Esophagus (tissue), 2 donors: ENCODE results near the gene CTAG1A. TPM values are rescaled to one million over a fixed set of nuclear protein-coding genes. Genes with fewer than 3 reads are reported as not detected.
A peak's percentile ranks its signal among the peaks of the same experiment; 100 is the strongest.
"Not testable (repeated sequence)": the region's sequence is repeated elsewhere in the genome, so short reads cannot be mapped to it uniquely, and the experiment has no call there.

ENCODE experiments used
- H3K27ac ChIP-seq, 2 donors: one replicate each; pipeline ENCODE4 v1.5.1; 2013; ENCODE audit warnings: low read depth in 2 of 2, mild to moderate bottlenecking in 2 of 2, inconsistent platforms in 1 of 2, low read length in 1 of 2, moderate library complexity in 1 of 2
- H3K27me3 ChIP-seq, 2 donors: one replicate each; pipeline ENCODE4 v1.6.1; 2013; ENCODE audit warnings: low read length in 2 of 2, control low read depth in 1 of 2, mild to moderate bottlenecking in 1 of 2; ENCODE audit not compliant: insufficient read depth in 2 of 2, control insufficient read depth in 1 of 2
- H3K36me3 ChIP-seq, 2 donors: one replicate each; pipeline ENCODE4 v1.6.1; 2013; ENCODE audit warnings: low read length in 1 of 2; ENCODE audit not compliant: control insufficient read depth in 2 of 2, insufficient read depth in 2 of 2
- H3K4me1 ChIP-seq, 2 donors: one replicate each; pipeline ENCODE4 v1.6.1; 2013; ENCODE audit warnings: low read length in 1 of 2; ENCODE audit not compliant: control insufficient read depth in 2 of 2, insufficient read depth in 2 of 2
- H3K4me3 ChIP-seq, 2 donors: one replicate each; pipeline ENCODE4 v1.5.1; 2013; ENCODE audit warnings: low read length in 2 of 2, mild to moderate bottlenecking in 2 of 2, low read depth in 1 of 2, moderate library complexity in 1 of 2
- H3K9me3 ChIP-seq, 2 donors: one replicate each; pipeline ENCODE4 v1.6.1; 2013; ENCODE audit warnings: mild to moderate bottlenecking in 2 of 2, low read depth in 1 of 2, low read length in 1 of 2, moderate library complexity in 1 of 2; ENCODE audit not compliant: control insufficient read depth in 2 of 2, insufficient read depth in 1 of 2
- WGBS, 2 donors: extraction: QIAGEN DNeasy Blood & Tissue Kit; methylation state at CpG; one replicate each; pipeline ENCODE4 v1.1.7; 2013; 5-methylcytosine and 5-hydroxymethylcytosine counted together
- polyA plus RNA-seq, 2 donors: library from polyadenylated mRNA; stranded (reverse); fragments of 200-250 nt; gene quantifications; one replicate each; pipeline ENCODE4 v1.2.3, GENCODE V29; 2013
- donor health status: healthy with polysubstance abuse.
- donor health status: Bipolar disorder and iron deficiency.

CTAG1A gene
- polyA plus RNA-seq, 2 donors, result not detected

GRCh38 chrX:154546354-154547244 is 38.3 kb upstream of the CTAG1A start, which contains the start of gene G6PD:
Gene G6PD (minus strand): TSS chrX:154546846. CDS start chrX:154546155, 691 bp downstream.
- H3K9me3 ChIP-seq, result peaks cover 0 to 4% of the 10 kb centered on the region in 2 donors
- H3K4me1 ChIP-seq, result peaks cover 0 to 12% of the 10 kb centered on the region in 2 donors
- 0 to 21% methylated on average over 62 to 92 of the region's 92 CpGs for WGBS, 2 donors
- no peaks in the 10 kb centered on the region for H3K27me3 ChIP-seq
- H3K27ac ChIP-seq, result peak within 1 kb of the TSS; percentile 95 to 97
- peak within 1 kb of the TSS; percentile 49 to 68 for H3K4me3 ChIP-seq
- no peaks in the 10 kb centered on the region for H3K36me3 ChIP-seq

GRCh38 chrX:154547245-154548027 is 37.5 kb upstream of the CTAG1A start, which contains the start of gene IKBKG:
Gene IKBKG (plus strand): TSS chrX:154547620. CDS start chrX:154552003, 4,383 bp downstream.
- Histone ChIP-seq H3K36me3 (peaks cover 0 to 4% of the 10 kb centered on the region in 2 donors), H3K4me1 (peaks cover 0 to 7% of the 10 kb centered on the region in 2 donors), H3K27me3 (no peaks in the 10 kb centered on the region), H3K27ac (peak within 1 kb of the TSS; percentile 95 to 97), H3K9me3 (peaks cover 0 to 4% of the 10 kb centered on the region in 2 donors), H3K4me3 (peak within 1 kb of the TSS; percentile 49 to 68)
- 1 to 41% methylated on average over 68 to 69 of the region's 69 CpGs for WGBS, 2 donors

- WGBS, 2 donors, result 0 to 27% methylated on average over 9 of the region's 9 CpGs
Observed at GRCh38 chrX:154548028-154548316, 37.0 kb upstream of the CTAG1A start.

GRCh38 chrX:154549766-154550165 is 35.2 kb upstream of the CTAG1A start:
- WGBS, 2 donors, result 23 to 58% methylated on average over 1 of the region's 1 CpG
- peaks cover 0 to 4% of the 10 kb centered on the region in 2 donors for H3K9me3 ChIP-seq
- H3K27me3 ChIP-seq, result no peaks in the 10 kb centered on the region
- no peak overlapping the region for H3K27ac ChIP-seq
- no peak overlapping the region for H3K4me3 ChIP-seq
- H3K4me1 ChIP-seq, result peaks cover 0 to 2% of the 10 kb centered on the region in 2 donors
- H3K36me3 ChIP-seq, result peaks cover 0 to 15% of the 10 kb centered on the region in 2 donors

More at GRCh38 chrX:154548028-154548316, 37.0 kb upstream of the CTAG1A start:
- Histone ChIP-seq H3K9me3 (peaks cover 0 to 4% of the 10 kb centered on the region in 2 donors), H3K27ac (peak overlapping the region; percentile 95 to 97), H3K4me1 (peaks cover 0 to 2% of the 10 kb centered on the region in 2 donors), H3K27me3 (no peaks in the 10 kb centered on the region), H3K4me3 (peak overlapping the region; percentile 49 to 68), H3K36me3 (peaks cover 0 to 6% of the 10 kb centered on the region in 2 donors)

GRCh38 chrX:154552112-154552806 is 32.7 kb upstream of the CTAG1A start:
- not testable (repeated sequence) for H3K4me1 ChIP-seq, H3K4me3 ChIP-seq, H3K27ac ChIP-seq, H3K9me3 ChIP-seq, H3K27me3 ChIP-seq
- 86 to 91% methylated on average over 8 to 11 of the region's 18 CpGs for WGBS, 2 donors
- H3K36me3 ChIP-seq, result peaks cover 0 to 17% of the 10 kb centered on the region in 2 donors

GRCh38 chrX:154558060-154558690 is 26.8 kb upstream of the CTAG1A start:
- not testable (repeated sequence) for H3K4me1 ChIP-seq, H3K4me3 ChIP-seq, H3K9me3 ChIP-seq, H3K27me3 ChIP-seq, H3K36me3 ChIP-seq, H3K27ac ChIP-seq
- whole genome bisulfite sequencing, 2 donors, result 85 to 89% methylated on average over 4 to 5 of the region's 24 CpGs

- not testable (repeated sequence) for H3K4me1 ChIP-seq, H3K9me3 ChIP-seq, H3K36me3 ChIP-seq, H3K27ac ChIP-seq, H3K4me3 ChIP-seq, H3K27me3 ChIP-seq
- WGBS, 2 donors, result 93 to 94% methylated on average over 3 to 10 of the region's 21 CpGs
Observed at GRCh38 chrX:154558896-154559295, 26.0 kb upstream of the CTAG1A start.

GRCh38 chrX:154560326-154560725 is 24.6 kb upstream of the CTAG1A start:
- H3K27me3 ChIP-seq, H3K27ac ChIP-seq, H3K9me3 ChIP-seq, H3K4me1 ChIP-seq, H3K4me3 ChIP-seq, H3K36me3 ChIP-seq: not testable (repeated sequence)
- WGBS, 2 donors, result 70 to 77% methylated on average over 8 to 14 of the region's 31 CpGs

- no CpG with 5 or more reads among the region's 10 CpGs for WGBS, 2 donors
- H3K4me3 ChIP-seq, H3K27me3 ChIP-seq, H3K4me1 ChIP-seq, H3K36me3 ChIP-seq, H3K9me3 ChIP-seq, H3K27ac ChIP-seq: not testable (repeated sequence)
Observed at GRCh38 chrX:154562295-154562694, 22.6 kb upstream of the CTAG1A start.
